HG03571 (cell line): ENCODE measurements around the gene PPP1R12B.
"Not testable (repeated sequence)": the region's sequence is repeated elsewhere in the genome, so short reads cannot be mapped to it uniquely, and the experiment has no call there.

ENCODE experiments used
- ATAC-seq: cut with Tn5 transposase; IDR thresholded peaks from one replicate; pipeline ENCODE4 v1.9.1; 2021; ENCODE audit not compliant: unreplicated experiment

PPP1R12B gene

GRCh38 chr1:202625416-202626360, 277.2 kb downstream of the PPP1R12B start:
- ATAC-seq: no peak

GRCh38 chr1:202627036-202627435, 278.5 kb downstream of the PPP1R12B start:
- ATAC-seq: not testable (repeated sequence)

GRCh38 chr1:202627841-202628565, 279.5 kb downstream of the PPP1R12B start:
- ATAC-seq: no peak

- ATAC-seq: no peak
Observed at GRCh38 chr1:202628646-202629215, 280.2 kb downstream of the PPP1R12B start.

GRCh38 chr1:202629257-202629811, 280.8 kb downstream of the PPP1R12B start:
- ATAC-seq: peak; percentile 77

- not testable (repeated sequence) for ATAC-seq
Observed at GRCh38 chr1:202630096-202630495, 281.6 kb downstream of the PPP1R12B start.

- no peak for ATAC-seq
Observed at GRCh38 chr1:202630541-202630940, 282.0 kb downstream of the PPP1R12B start.

- no peak for ATAC-seq
Observed at GRCh38 chr1:202631076-202631923, 282.8 kb downstream of the PPP1R12B start.

- ATAC-seq: no peak
Observed at GRCh38 chr1:202632241-202632640, 283.7 kb downstream of the PPP1R12B start.

GRCh38 chr1:202636171-202636570, 287.7 kb downstream of the PPP1R12B start:
- ATAC-seq: not testable (repeated sequence)

- ATAC-seq: not testable (repeated sequence)
Observed at GRCh38 chr1:202637321-202638018, 289.0 kb downstream of the PPP1R12B start.

GRCh38 chr1:202638019-202638700, 289.7 kb downstream of the PPP1R12B start:
- no peak for ATAC-seq

- ATAC-seq: not testable (repeated sequence)
Observed at GRCh38 chr1:202638701-202639305, 290.3 kb downstream of the PPP1R12B start.

GRCh38 chr1:202639500-202639899, 291.0 kb downstream of the PPP1R12B start:
- no peak for ATAC-seq

GRCh38 chr1:202642212-202642611, 293.7 kb downstream of the PPP1R12B start:
- ATAC-seq: no peak
